Heart left ventricle (tissue), 13 donors: ENCODE data around the gene PARD3B.

Source experiments
- POLR2A ChIP-seq, 2 donors: fragments of 450-650 bp; IDR thresholded peaks; one replicate each; pipeline ENCODE4 v1.6.1; 2017; ENCODE audit warnings: antibody characterized with exemption in 2 of 2, mild to moderate bottlenecking in 2 of 2, moderate library complexity in 2 of 2
- TF ChIP-seq, protein P1 (sequence below), 12 donors: fragments of 200-600 bp; sonication (generic) in 4 of 12; IDR thresholded peaks; one replicate each; pipeline versions ENCODE4 v1.5.0 to v1.8.0; 2018 to 2022; ENCODE audit warnings: antibody characterized with exemption in 12 of 12, mild to moderate bottlenecking in 5 of 12
- donor health status: ischemic (EF 13 %, LVEDD 7.1; RV severe dilation, severe dysfunction).
- donor health status: DM: no; HTN: yes; CAD: no.
- donor health status: DM: no; HTN: no; CAD: no.
- donor health status: ischemic (EF 25% LVEDD 6.9; RV normal size, moderate dysfunction).
- donor health status: ischemic (EF 25% LVEDD 5.7; RV mildly dilated, moderate dysfunction).
- donor health status: ischemic (EF 35%, LVEDD 5.7; RV mildly dilated, moderate dysfunction).
- donor health status: nonischemic (EF 11% LVEDD 7.7; RV severe dilation, severe dysfunction).
- donor health status: DM: yes; HTN: yes; CAD: no.
- donor health status: PGD.
- donor health status: ischemic (EF 29% LVEDD 5.4; RV normal size, mild dysfunction).
- donor health status: nonischemic (EF 23%, LVEDD 6.1; RV moderate dilation, normal function).

DNA sequence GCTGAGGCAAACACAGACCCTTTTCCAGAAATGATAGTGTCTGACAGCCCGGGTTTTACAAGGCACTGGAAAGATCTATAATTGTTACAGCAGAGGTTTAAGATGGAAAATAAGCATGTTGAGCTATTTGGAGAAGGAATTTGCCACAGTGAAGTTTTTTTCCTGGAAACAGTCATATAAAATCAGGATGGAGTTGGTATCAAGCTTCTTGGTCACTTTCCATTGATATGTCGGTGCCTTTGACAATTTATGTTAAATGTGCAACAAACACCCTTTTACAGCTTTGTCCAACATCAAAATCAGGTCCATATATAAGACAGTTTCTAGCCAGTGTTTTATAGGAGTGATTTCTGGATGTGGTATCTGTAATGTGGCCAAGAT is 1019.9 kb downstream of the PARD3B start:
- TF ChIP-seq, protein P1, sequence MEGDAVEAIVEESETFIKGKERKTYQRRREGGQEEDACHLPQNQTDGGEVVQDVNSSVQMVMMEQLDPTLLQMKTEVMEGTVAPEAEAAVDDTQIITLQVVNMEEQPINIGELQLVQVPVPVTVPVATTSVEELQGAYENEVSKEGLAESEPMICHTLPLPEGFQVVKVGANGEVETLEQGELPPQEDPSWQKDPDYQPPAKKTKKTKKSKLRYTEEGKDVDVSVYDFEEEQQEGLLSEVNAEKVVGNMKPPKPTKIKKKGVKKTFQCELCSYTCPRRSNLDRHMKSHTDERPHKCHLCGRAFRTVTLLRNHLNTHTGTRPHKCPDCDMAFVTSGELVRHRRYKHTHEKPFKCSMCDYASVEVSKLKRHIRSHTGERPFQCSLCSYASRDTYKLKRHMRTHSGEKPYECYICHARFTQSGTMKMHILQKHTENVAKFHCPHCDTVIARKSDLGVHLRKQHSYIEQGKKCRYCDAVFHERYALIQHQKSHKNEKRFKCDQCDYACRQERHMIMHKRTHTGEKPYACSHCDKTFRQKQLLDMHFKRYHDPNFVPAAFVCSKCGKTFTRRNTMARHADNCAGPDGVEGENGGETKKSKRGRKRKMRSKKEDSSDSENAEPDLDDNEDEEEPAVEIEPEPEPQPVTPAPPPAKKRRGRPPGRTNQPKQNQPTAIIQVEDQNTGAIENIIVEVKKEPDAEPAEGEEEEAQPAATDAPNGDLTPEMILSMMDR (IDR thresholded peaks at IDR 0.05), result no peak
- no peak for TF ChIP-seq POLR2A (IDR thresholded peaks at IDR 0.05)
